HG03558 (cell line): ENCODE measurements around the gene MYBPH.

ENCODE experiments used
- ATAC-seq: cut with Tn5 transposase; IDR thresholded peaks from one replicate; pipeline ENCODE4 v1.9.1; 2021; ENCODE audit warnings: moderate number of reproducible peaks; ENCODE audit not compliant: unreplicated experiment; ENCODE audit errors: extremely low read depth

Gene MYBPH

DNA sequence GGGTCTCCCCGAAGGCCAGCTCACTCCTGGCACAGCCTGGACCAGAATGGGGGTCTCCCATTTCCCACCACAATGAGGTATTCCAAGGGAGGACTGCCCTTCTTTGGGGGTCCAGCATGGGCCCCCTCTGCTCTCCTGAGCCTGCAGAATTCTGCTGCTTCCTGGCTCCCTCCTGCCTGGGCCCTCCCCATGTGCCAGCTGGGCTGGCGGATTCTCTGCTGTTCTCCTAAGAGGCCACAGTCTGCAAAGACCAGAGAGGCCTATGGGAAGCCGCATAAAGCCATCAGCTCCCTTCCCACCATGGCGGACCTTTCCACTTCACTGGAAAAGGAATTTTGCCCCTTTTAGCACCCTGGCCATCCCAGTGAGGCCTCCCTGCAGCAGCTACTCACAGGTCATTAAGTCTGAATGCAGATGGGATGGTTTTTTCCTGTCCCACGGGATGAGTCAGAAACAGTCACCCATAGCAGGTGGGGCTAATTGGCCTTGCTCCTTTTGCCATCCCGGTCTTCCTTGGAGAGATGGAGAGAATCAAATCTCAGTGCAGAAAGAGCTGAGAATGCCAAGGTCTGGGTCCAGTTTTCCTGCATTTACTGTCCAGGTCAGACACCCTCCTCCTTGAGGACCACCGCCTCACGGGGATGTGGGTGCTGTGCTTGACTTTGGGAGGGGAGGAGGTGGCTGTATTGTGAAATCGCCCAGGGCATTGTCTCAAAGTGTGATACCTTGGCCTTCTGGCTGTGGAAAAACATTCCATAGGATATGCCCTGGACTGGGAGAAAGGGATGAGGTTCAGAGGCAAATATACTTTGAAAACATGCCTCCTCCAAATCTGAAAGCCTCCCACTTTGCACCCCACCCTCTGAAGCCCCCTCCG lies 23.2 kb downstream of the MYBPH start:
- ATAC-seq, result no peak

DNA sequence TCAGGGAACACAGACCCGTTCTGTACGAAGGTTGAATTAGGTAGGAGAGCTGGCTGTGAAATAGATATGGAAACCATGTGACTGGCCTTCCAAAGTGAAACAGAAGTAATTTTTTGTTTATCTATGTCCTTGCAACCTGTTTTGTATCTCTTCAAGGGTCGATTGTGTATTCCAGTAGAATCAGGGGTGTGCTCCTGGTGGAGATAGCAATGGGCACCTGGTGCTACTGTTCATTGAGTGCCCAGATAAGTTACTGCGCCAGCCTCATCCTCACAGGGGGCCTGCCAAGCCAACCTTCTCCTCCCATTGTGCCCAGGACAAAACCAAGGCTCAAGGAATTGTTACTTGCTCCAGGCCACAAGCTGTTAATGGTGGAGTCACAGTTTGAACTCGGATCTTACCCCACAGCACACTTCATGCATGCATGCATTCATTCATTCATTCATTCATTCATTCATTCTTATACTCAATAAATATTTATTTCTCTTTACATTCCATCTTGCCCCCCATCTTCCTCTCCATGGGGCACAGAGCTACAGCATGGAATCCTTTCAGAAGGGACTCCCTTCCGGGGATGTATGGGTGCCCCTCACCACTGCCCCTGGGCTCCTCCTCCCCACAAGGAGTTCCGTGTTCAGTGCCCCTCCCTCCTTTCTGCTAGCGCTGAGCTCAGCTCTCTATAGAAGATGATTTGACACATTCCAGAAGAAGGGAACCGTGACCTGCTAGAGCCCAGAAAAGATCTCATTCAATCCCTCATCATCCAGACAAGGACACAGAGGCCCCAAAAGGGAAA lies 24.1 kb downstream of the MYBPH start:
- ATAC-seq, result no peak

DNA sequence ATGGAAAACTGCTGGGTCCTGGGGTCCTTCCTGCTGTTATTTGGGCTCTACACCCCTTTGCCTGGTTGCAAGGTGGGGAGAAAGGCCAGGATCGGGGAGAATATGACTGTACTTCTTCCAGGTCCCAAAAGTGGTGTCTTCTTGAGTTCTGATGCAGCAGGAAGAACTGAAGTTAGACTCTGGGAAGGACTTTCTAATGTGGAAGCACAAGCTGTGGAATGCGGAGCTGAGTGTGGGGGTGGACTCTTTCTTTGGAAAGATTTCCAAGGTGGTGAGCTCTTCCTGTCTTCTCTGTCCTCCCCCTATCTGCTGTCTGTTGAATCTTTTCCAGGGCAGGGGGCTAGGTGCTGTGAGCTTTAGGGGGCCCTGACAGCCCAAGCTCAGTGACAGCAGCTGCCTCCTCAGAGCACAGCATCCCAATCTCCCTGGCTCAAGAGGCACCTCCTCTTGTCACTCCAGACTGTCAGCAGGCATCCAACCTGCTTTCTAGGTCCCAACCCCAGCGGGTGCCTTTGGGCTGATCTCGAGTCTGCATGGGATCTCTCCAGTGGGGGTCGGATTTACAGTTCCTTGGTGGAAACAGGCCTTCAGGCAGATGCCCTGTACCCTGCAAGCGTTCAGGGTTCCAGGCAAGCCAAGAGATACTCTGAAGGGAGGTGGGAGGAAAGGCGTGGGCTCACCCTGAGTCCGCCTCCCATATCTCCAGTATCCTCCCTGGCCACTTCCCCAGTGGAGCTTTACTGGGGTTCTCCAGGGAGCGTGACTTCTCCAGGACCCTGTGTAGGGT lies 24.9 kb downstream of the MYBPH start:
- no peak for ATAC-seq

DNA sequence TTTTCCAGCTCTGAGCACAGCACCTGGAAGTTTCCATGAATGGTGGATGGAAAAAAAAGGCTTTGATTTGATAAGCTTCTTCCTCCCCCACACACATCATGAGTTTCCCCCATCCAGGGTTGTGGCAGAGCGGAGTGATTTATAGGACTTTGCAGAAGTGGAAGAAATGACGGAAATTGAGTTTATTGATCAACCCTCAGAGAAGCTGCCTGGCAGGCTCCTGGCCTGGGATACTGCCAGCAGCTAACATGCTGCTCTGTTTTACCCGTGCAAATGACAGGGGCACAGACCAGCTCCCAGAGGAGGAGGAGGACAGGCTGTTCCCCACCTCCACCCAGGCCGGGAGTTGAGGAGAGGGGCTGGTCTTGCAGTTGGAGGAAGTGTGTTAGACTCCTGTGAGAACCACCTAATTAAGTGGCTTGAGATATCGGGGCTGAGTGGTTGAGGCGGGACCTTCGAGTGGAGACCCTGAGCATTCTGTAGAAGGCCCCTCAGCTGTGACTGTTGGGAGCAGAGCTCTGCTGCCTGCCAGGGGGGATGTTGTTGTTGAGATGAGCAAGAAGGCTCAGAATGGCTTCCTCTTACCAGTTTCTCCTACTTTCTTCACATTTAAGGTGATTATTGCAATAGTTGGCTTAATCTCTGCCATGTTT lies 26.3 kb downstream of the MYBPH start:
- no peak for ATAC-seq

DNA sequence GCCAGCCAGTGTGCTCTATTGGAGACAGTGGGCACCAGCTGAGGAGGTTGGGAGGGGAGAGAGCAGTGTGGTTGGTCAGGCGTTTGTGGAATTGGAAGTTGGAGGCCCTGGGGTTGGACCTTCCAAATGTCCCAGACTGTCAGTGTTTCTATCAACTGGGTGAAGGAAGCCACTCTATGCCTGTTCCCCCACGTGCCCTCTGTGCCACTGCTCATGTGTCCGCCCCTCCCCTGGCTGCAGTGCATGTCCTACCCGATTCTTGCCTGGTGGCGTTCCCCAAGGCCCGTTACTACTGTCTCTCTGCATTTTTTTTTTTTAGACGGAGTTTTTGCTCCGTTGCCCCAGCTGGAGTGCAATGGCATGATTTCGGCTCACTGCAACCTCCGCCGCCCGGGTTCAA lies 27.0 kb downstream of the MYBPH start:
- ATAC-seq, result no peak

DNA sequence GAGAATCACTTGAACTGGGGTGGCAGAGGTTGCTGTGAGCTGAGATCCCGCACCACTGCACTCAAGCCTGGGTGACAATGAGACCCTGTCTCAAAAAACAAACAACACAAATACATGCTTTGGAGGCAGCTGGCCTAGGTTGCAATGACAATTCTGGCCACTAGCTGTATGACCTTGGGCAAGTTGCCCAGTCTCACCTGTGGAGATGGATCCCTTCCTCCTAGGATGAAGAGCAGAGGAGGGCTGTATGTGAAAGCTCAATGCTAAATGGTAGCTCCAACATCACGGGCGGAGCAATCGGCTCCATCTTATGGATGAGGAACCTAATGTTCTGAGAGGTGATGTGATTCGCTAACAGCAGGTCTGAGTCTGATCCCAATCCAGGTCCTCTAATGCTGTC lies 27.5 kb downstream of the MYBPH start:
- ATAC-seq, result no peak

DNA sequence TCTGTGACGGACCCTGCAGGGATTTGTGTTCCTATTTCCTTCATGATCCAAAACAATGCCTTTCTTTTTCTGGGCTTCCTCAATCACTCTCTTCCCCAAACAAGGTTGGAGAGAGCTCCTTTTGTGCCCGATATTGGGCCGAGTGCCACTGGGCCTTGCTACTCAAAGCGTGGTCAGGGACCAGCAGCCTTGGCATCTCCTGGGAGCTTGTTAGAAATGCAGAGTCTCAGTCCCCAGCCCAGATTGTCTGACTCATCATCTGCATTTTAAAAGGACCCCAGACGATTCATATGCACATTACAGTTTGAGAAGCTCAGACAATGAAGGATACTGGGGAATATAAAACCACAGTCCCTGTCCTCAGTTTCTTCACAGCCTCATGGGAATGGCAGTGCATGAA lies 28.2 kb downstream of the MYBPH start:
- ATAC-seq, result no peak

DNA sequence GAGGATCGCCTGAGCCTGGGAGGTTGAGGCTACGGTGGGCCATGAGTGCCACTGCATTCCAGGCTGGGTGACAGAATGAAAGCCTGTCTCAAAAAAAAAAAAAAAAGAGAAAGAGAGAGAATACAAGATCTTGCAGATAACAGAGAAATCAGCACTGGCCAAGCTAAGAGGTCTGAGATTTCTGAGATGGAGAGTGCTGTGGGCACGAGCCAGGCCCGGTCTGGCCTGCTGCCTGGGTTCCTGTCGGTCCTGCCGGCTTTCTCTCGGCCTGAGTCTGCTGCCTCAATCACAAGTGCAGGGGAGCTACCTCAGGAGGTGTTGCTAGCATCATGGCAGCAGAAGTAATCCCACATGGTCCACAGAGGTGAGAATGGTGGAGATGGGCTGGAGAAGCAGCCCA lies 29.1 kb downstream of the MYBPH start:
- ATAC-seq, result no peak

DNA sequence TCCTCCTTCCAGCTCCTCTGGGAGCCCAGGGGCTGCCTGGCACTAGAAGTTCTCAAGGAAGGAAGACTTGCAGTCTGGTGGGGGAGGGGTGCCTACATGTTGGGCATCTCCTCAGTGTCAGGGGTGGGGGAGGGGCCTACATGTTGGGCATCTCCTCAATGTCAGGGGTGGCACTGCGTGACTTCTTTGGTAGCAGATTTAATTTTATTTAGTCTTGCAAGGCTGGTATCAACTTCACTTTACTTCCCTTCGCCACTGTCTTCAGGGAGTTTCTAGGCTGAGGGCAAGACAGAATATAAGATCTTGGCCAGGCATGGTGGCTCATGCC lies 29.6 kb downstream of the MYBPH start:
- ATAC-seq, result no peak

DNA sequence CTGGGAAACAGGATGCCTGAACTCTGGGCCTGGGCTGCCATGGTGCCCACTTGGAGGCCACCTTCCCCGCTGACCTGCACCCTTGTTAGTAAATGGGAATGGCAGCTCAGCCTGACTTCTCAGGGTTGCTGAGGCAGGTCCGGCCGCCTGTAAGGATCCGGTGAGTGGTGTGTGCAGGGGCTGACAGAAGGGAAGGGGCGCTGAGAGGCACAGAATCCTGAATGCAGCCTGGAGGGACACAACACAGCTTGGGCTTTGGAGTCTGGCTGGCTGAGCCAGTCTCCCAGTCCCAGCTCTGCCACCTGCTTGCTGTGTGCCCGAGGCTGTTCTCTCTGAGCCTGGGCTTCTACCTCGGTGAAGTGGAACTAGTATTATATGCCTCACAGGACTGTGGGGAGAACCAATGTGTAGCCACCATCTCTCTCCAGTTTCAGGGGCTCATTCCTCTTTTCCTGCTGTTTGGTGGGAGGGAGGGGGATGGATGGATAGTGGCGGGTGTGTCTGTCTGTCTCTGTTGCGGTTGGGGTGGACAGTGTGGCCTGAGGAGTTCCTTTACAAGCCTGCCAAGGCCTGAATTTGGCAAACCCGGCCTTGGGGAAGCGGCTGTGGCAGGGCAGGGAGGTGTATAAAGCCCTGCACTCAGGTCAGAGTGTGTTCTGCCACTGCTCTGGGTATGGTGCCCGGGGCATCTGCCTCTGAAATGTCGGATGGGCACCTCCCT lies 30.1 kb downstream of the MYBPH start:
- ATAC-seq, result no peak

DNA sequence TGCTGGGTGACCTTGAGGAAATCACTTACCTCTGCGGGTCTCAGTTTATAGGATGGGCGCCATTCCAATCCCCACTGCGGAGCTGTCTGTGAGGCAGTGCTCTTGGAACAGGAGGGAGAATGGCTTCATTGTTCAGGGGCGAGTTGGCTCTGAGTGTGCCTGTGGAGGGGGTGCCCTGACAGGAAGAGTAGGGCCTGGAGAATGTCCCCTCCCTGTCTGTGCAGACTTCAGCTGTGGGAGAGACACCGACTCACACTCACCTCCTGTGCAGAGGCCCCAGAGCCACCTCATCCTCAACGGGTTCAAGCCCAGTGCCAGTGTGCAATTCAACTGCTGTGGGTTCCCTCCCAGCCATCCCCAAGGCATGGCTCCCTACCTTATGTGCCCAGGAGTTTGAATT lies 31.0 kb downstream of the MYBPH start:
- ATAC-seq, result no peak

DNA sequence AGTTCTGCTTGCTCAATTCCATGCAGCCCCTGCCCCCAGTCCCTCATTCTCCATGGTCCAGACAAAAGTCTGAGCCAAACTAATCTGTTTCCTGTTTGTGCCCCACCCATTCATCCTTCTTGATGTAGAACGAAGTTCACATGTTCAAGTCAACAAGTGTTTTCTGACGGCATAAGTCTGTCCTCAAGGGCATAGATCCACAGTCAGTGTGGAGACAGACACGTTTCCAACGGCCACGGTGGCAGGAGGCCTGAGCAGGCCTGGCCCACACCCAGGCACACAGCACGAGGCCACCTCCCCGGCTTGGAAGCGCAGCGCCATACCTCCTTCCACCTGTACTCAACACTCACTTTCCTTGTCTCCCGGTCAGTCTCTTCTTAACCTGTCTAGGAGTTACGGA lies 32.0 kb downstream of the MYBPH start:
- no peak for ATAC-seq

DNA sequence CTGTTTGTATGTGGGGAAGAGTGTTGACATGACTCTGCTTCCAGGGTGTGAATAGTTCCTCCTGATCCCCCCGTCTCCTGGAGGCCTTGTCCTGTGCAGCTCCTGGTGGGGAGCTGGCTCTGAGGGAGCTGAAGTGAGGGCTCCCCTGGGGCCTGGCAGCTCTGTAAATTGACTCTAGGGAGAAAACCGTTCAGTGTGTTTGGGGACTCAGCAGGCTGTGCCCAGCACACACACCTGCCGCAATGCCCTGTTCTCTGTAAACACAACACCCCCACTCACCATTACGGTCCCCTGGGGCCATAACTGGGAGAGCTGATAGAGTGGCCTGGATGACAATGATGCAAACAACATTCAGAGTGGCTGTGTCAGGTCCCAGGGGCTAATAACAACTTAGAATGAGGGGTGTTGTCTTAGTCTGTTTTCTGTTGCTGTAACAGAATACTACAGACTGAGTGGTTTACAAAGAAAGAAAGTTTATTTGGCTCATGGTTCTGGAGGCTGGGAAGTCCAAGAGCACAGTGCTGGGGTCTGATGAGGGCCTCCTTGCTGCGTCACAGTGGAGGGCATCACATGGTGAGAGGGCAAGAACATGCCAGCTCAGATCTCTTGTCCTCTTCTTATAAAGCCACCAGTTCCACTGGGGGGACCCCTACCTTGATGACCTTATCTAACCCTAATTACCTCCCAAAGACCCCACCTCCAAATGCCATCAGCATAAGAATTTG lies 32.8 kb downstream of the MYBPH start:
- no peak for ATAC-seq

DNA sequence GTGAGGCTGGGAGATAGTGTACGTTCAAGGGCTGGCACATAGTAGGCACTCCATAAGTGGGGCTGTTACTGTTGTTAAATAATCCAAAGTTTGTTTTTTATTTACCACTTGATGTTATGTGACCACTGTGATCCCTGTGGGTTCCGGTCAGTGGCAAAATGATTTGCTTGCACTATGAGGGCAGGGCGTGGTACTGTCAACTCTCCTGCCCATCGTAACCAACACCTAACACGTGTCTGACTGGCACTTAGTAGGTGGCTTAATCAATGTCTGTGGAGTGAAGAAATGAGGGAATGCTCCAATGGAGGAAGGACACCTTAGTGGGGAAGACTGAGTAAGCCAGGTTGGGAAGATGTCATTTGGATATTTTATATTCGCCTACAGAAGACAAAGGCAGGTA lies 33.5 kb downstream of the MYBPH start:
- no peak for ATAC-seq

DNA sequence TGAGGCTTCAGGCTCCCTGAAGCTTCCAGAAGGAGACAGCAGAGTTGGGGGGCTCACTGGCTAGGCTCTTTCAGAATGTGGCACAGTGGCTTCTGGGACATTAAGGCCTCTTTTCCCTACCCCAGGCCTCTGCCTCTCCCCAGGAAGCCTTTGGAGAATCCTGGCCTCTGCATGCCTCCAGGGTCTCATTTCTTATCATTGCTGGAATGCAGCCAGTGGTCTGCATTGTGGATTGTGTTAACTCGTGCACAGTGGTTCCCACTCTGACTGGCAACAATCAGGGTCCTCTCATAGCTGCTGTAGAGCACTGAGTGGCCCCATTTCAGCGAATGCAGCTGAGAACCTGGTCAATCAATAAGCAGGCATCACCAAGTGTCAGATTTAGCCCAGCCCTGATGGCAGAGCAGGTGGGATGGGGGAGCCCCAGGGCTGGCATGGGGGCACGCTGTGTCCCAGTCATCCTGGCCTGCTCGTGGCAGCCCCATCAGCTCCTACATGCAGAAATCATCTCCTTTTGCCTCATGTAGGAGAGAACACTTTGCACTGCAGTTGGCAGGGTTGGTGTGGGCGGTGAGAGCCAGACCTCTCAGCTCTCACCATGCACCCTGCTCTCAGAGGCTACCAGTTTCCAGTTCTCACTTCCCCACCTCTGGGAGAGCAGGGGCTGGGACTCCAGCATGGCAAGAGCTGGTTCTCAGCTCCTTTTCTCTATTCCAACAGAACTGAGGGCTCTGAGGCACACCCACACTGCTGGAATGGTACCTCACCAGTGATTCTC lies 34.7 kb downstream of the MYBPH start:
- no peak for ATAC-seq

DNA sequence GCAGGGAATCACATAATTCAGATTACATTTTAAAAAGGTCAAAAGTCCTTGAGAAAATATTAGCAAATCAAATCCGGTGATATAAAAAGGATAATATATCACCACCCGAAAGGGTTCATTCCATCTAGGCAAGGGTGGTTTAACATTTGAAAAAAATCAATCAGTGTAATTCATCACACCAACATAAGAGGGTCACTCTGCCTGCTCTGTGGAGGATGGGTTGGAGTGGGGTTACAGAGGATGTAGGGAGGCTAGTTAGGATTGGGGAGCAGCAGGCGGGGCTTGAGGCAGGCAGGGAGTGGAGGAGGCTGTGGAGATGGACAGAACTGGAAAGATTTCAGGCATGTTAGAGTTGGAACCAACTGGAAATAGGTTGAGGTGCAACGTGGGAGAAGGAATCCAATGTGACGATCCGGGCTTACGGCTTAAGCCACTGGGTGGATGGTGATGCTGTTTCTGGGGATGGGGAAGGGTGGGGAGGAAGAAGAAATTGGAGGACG lies 35.6 kb downstream of the MYBPH start:
- no peak for ATAC-seq

DNA sequence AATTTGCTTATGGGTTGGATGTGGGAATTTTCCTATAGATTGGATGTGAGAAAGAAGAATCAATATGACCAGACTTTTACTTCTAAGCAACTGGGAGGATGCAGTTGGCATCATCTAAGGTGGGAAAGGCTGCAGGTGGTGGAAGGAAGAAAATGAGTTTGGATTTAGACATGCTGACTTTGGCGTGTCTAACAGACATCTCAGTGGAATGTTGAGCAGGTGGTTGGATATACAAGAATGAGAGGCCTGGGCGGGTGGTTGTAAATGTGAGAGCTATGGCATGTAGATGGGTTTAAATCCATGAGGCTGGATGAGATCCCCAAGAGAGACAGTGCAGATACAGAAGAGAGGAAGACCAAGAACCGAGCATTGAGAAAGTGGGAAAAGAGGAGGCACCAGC lies 37.6 kb downstream of the MYBPH start:
- ATAC-seq, result no peak

DNA sequence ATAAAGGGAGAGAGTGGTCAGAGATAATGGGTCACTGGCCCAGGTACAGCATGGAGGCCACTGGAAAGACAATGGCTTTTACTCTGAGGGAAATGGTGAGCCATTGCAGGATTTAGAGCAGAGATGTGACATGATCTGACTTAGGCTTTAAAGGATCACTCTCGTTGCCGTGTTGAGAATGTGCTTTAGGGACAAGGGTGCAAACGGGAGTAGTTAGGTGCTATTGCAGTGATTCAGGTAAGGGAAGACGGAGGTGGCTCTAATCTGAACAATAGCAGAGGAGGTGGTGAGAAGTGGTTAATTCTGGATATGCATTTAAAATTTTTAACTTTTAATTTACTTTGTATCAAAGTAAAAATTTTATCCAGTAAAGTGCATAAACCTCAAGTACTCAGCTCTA lies 38.3 kb downstream of the MYBPH start:
- no peak for ATAC-seq
